HepG2 (cell line): ENCODE results near the gene ANKRD65. TPM values are rescaled to one million over a fixed set of nuclear protein-coding genes. Genes with fewer than 3 reads are reported as not detected.

ENCODE experiments used
- KIAA2018 ChIP-seq: sonication (generic); formaldehyde crosslinking; IDR thresholded peaks from 2 replicates; pipeline ENCODE4 v1.5.0; 2020; ENCODE audit warnings: mild to moderate bottlenecking, missing genetic modification reagents, borderline replicate concordance
- LRRFIP1 ChIP-seq: sonication (generic); formaldehyde crosslinking; conservative IDR thresholded peaks from 2 replicates; pipeline ENCODE4 v1.4.0; 2020; ENCODE audit warnings: missing genetic modification reagents
- MAF1 ChIP-seq: sonication (generic); formaldehyde crosslinking; IDR thresholded peaks from 2 replicates; pipeline ENCODE4 v1.5.0; 2020; ENCODE audit warnings: missing genetic modification reagents, borderline replicate concordance
- MBNL3 ChIP-seq: fragments of 250-450 bp; sonication (Bioruptor Pico); conservative IDR thresholded peaks from 2 replicates; pipeline ENCODE4 v1.8.0; 2022; ENCODE audit warnings: mild to moderate bottlenecking, inconsistent platforms
- NBN ChIP-seq: fragments of 450-650 bp; conservative IDR thresholded peaks from 2 replicates; pipeline ENCODE4 v1.6.1; 2017
- NCOA2 ChIP-seq: sonication (generic); formaldehyde crosslinking; IDR thresholded peaks from 2 replicates; pipeline ENCODE4 v1.8.0; 2022; ENCODE audit warnings: inconsistent platforms
- NFKBIZ ChIP-seq: IDR thresholded peaks from 2 replicates; pipeline ENCODE4 v1.6.1; 2018; ENCODE audit warnings: missing genetic modification reagents, missing compliant biosample characterization
- SATB2 ChIP-seq: sonication (generic); formaldehyde crosslinking; IDR thresholded peaks from 2 replicates; pipeline ENCODE4 v1.5.0; 2020; ENCODE audit warnings: missing genetic modification reagents
- polyA plus RNA-seq, 8 experiments: library from polyadenylated mRNA; depleted of rRNA in 3 of 8; stranded (reverse) in 7 of 8; unstranded in 1 of 8; fragments of >200 nt; fragmentation: Illumina TruSeq in 4 of 8; extraction: Trizol in 4 of 8; gene quantifications; 2 replicates each; pipeline versions ENCODE4 v1.2.1 to v1.2.3, GENCODE V29; 2011 to 2016; ENCODE audit warnings: low read depth in 4 of 8, missing spikeins in 1 of 8, mixed read lengths in 1 of 8; ENCODE audit not compliant: insufficient read depth in 1 of 8
- total RNA-seq, 5 experiments: library from RNA; depleted of rRNA; stranded (reverse); fragments of >200 nt; fragmentation: Illumina TruSeq; extraction: Trizol; gene quantifications; 2 replicates each; pipeline ENCODE4 v1.2.3, GENCODE V29; 2016; ENCODE audit warnings: low read depth in 1 of 5
- TF ChIP-seq, protein P1 (sequence below): IDR thresholded peaks from 2 replicates; pipeline ENCODE4 v1.4.0; 2020; ENCODE audit warnings: mild to moderate bottlenecking, missing genetic modification reagents
- TF ChIP-seq, protein P2 (sequence below): sonication (generic); formaldehyde crosslinking; IDR thresholded peaks from 2 replicates; pipeline ENCODE4 v1.4.0; 2020; ENCODE audit warnings: missing genetic modification reagents, borderline replicate concordance
- TF ChIP-seq, protein P3 (sequence below): sonication (generic); formaldehyde crosslinking; IDR thresholded peaks from 2 replicates; pipeline ENCODE4 v1.8.0; 2022; ENCODE audit warnings: missing genetic modification reagents, mild to moderate bottlenecking, borderline replicate concordance

The ANKRD65 gene
- total and polyA plus RNA-seq, 2 of the 13 experiments (the other 11 are each of a cell fraction or from before 2014, with no cell fraction given), result 12.1 to 30.1 TPM

- TF ChIP-seq KIAA2018 (no peak), NFKBIZ (CRISPR knock-in tag) (no peak), NCOA2 (CRISPR knock-in tag) (peak; percentile 46), SATB2 (CRISPR knock-in tag) (no peak), MBNL3 (no peak), LRRFIP1 (CRISPR knock-in tag) (no peak), MAF1 (no peak), NBN (no peak)
- TF ChIP-seq, protein P1, sequence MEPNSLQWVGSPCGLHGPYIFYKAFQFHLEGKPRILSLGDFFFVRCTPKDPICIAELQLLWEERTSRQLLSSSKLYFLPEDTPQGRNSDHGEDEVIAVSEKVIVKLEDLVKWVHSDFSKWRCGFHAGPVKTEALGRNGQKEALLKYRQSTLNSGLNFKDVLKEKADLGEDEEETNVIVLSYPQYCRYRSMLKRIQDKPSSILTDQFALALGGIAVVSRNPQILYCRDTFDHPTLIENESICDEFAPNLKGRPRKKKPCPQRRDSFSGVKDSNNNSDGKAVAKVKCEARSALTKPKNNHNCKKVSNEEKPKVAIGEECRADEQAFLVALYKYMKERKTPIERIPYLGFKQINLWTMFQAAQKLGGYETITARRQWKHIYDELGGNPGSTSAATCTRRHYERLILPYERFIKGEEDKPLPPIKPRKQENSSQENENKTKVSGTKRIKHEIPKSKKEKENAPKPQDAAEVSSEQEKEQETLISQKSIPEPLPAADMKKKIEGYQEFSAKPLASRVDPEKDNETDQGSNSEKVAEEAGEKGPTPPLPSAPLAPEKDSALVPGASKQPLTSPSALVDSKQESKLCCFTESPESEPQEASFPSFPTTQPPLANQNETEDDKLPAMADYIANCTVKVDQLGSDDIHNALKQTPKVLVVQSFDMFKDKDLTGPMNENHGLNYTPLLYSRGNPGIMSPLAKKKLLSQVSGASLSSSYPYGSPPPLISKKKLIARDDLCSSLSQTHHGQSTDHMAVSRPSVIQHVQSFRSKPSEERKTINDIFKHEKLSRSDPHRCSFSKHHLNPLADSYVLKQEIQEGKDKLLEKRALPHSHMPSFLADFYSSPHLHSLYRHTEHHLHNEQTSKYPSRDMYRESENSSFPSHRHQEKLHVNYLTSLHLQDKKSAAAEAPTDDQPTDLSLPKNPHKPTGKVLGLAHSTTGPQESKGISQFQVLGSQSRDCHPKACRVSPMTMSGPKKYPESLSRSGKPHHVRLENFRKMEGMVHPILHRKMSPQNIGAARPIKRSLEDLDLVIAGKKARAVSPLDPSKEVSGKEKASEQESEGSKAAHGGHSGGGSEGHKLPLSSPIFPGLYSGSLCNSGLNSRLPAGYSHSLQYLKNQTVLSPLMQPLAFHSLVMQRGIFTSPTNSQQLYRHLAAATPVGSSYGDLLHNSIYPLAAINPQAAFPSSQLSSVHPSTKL (CRISPR knock-in tag), result peak; percentile 57
- TF ChIP-seq, protein P2, sequence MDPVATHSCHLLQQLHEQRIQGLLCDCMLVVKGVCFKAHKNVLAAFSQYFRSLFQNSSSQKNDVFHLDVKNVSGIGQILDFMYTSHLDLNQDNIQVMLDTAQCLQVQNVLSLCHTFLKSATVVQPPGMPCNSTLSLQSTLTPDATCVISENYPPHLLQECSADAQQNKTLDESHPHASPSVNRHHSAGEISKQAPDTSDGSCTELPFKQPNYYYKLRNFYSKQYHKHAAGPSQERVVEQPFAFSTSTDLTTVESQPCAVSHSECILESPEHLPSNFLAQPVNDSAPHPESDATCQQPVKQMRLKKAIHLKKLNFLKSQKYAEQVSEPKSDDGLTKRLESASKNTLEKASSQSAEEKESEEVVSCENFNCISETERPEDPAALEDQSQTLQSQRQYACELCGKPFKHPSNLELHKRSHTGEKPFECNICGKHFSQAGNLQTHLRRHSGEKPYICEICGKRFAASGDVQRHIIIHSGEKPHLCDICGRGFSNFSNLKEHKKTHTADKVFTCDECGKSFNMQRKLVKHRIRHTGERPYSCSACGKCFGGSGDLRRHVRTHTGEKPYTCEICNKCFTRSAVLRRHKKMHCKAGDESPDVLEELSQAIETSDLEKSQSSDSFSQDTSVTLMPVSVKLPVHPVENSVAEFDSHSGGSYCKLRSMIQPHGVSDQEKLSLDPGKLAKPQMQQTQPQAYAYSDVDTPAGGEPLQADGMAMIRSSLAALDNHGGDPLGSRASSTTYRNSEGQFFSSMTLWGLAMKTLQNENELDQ (CRISPR knock-in tag), result no peak
- TF ChIP-seq, protein P3, sequence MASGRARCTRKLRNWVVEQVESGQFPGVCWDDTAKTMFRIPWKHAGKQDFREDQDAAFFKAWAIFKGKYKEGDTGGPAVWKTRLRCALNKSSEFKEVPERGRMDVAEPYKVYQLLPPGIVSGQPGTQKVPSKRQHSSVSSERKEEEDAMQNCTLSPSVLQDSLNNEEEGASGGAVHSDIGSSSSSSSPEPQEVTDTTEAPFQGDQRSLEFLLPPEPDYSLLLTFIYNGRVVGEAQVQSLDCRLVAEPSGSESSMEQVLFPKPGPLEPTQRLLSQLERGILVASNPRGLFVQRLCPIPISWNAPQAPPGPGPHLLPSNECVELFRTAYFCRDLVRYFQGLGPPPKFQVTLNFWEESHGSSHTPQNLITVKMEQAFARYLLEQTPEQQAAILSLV (CRISPR knock-in tag), result no peak; the same call in 1 of the 2 replicates
Observed at GRCh38 chr1:1437904-1438376, 16.9 kb upstream of the ANKRD65 start (continued).
